Mucosa of descending colon (tissue), 3 donors: ENCODE results near the gene COL1A2. TPM values are rescaled to one million over a fixed set of nuclear protein-coding genes. Genes with fewer than 3 reads are reported as not detected.

Experiments
- ATAC-seq: fragments of 200-7000 bp; cut with Tn5 transposase; one replicate; pipeline ENCODE4 v1.9.1; 2020; ENCODE audit warnings: mild to moderate bottlenecking, moderate library complexity
- DNase-seq, 3 donors: peaks; one replicate each; pipeline ENCODE4 v3.0.0-alpha.2; 2020
- H3K36me3 ChIP-seq: fragments of 200-600 bp; one replicate; pipeline ENCODE4 v1.8.0; 2021; ENCODE audit warnings: low read depth, mild to moderate bottlenecking
- H3K4me1 ChIP-seq: fragments of 200-600 bp; one replicate; pipeline ENCODE4 v1.8.0; 2021; ENCODE audit warnings: low read depth, mild to moderate bottlenecking
- H3K4me3 ChIP-seq: fragments of 200-600 bp; one replicate; pipeline ENCODE4 v1.8.0; 2021; ENCODE audit warnings: mild to moderate bottlenecking
- H3K9me3 ChIP-seq: fragments of 200-600 bp; one replicate; pipeline ENCODE4 v1.8.0; 2021; ENCODE audit warnings: mild to moderate bottlenecking
- intact Hi-C, 2 donors: fragments of 100-400 bp; cut with DNase I in 1 of 2; cut with micrococcal nuclease in 1 of 2; formaldehyde crosslinking; loops; one replicate each; pipeline versions ENCODE4 v1.11.0 to v1.11.1; 2022; cut with DNase I, micrococcal nuclease
- total RNA-seq, 3 donors: library from RNA; stranded (reverse); fragmentation: NEBNext Ultra II Directional in 2 of 3; extraction: Animal tissue kit (Norgen Biotek cat#: 25700) in 2 of 3; gene quantifications; one replicate each; pipeline versions ENCODE4 v1.2.1 to v1.2.4, GENCODE V29; 2021 to 2023
- TF ChIP-seq, protein P1 (sequence below): fragments of 200-600 bp; IDR thresholded peaks from one replicate; pipeline ENCODE4 v1.8.0; 2022; ENCODE audit warnings: antibody characterized with exemption, mild to moderate bottlenecking
- donor health status: DM: no; HTN: no; CAD: no; lungs with moderate emphysema.
- donor health status: DM: no; HTN: no; CAD: no.
- donor health status: DM: no; HTN: yes; CAD: no.

Gene COL1A2
- total RNA-seq, 3 donors from 2014 or later = 35.1 to 176 (median 155) TPM

DNA sequence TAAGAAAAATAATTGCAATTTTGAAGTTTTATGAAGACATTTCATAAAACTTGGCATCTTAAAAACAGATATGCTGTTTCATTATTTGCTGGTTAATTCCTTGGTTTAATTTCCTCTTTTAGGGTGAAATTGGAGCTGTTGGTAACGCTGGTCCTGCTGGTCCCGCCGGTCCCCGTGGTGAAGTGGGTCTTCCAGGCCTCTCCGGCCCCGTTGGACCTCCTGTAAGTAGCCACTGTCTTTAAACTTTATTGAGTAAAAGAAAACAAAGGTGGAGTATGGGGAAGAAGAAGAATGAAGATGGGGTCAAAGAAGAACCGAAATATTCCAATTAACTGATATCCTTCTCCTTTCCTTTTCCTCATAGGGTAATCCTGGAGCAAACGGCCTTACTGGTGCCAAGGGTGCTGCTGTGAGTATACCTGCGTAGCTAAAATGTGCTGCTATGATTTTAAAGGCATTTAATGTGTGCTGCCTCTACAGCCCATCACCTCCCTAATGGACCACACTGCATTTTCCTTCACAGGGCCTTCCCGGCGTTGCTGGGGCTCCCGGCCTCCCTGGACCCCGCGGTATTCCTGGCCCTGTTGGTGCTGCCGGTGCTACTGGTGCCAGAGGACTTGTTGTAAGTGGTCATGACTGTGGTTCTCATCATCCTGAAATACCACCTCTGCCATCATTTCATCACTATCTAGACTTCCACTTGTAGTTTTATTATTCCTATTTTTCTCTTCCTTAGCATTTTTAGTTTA, 14.7 kb downstream of the COL1A2 start:
- TF ChIP-seq, protein P1, sequence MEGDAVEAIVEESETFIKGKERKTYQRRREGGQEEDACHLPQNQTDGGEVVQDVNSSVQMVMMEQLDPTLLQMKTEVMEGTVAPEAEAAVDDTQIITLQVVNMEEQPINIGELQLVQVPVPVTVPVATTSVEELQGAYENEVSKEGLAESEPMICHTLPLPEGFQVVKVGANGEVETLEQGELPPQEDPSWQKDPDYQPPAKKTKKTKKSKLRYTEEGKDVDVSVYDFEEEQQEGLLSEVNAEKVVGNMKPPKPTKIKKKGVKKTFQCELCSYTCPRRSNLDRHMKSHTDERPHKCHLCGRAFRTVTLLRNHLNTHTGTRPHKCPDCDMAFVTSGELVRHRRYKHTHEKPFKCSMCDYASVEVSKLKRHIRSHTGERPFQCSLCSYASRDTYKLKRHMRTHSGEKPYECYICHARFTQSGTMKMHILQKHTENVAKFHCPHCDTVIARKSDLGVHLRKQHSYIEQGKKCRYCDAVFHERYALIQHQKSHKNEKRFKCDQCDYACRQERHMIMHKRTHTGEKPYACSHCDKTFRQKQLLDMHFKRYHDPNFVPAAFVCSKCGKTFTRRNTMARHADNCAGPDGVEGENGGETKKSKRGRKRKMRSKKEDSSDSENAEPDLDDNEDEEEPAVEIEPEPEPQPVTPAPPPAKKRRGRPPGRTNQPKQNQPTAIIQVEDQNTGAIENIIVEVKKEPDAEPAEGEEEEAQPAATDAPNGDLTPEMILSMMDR = no peak
- no peaks in the 10 kb centered on the region for H3K36me3 ChIP-seq
- no peak overlapping the region for H3K4me3 ChIP-seq
- no peak for DNase-seq
- intact Hi-C loops = no loop called here
- no peaks in the 10 kb centered on the region for H3K9me3 ChIP-seq
- ATAC-seq = no peak
- no peaks in the 10 kb centered on the region for H3K4me1 ChIP-seq

DNA sequence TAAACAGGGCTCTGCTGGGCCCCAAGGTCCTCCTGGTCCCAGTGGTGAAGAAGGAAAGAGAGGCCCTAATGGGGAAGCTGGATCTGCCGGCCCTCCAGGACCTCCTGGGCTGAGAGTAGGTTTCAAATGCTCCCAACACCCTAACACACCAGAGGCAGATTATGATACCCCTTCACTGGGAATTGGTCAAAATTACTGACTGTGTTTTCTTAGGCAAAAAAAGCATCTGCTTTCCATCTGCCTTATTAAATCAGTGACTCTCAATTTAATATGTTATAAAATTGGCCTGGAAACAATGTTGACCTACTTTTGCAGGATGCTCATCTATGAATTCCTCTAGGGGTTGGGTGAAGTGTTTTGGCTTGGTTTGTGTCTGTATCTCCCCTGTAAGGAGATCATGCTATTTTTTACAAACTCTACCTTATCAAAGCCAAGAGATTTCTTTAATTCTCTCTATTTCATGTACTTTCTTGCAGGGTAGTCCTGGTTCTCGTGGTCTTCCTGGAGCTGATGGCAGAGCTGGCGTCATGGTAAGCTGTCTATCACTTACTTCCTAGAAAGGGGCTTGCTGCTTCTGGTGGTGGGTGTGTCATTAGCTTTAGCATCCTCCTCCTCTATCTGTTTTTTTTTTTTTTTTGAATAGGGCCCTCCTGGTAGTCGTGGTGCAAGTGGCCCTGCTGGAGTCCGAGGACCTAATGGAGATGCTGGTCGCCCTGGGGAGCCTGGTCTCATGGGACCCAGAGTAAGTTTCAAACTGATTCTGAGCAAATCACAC, 15.9 kb downstream of the COL1A2 start:
- Histone ChIP-seq H3K4me3 (no peak overlapping the region), H3K36me3 (no peaks in the 10 kb centered on the region), H3K9me3 (no peaks in the 10 kb centered on the region), H3K4me1 (no peaks in the 10 kb centered on the region)
- no peak for ATAC-seq
- DNase-seq = no peak
- TF ChIP-seq, protein P1 = no peak
- intact Hi-C loops = no loop called here

DNA sequence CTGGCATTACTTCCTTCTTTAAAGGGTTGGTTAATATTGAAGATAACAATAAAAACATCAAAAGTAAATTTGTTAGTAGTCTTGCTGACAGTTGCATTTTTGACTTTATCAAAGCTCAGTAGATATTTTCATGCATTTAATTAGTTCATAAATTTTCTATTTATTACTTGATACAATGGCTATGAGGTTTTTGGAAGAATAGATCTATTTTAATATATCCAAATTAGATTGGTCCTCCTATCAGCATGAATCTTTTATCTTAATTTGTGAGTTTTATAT, 16.4 kb downstream of the COL1A2 start:
- DNase-seq (no peak), ATAC-seq (no peak)
- no peaks in the 10 kb centered on the region for H3K4me1 ChIP-seq
- TF ChIP-seq, protein P1 = no peak
- intact Hi-C loops = no loop called here
- no peaks in the 10 kb centered on the region for H3K36me3 ChIP-seq
- no peaks in the 10 kb centered on the region for H3K9me3 ChIP-seq
- H3K4me3 ChIP-seq = no peak overlapping the region

DNA sequence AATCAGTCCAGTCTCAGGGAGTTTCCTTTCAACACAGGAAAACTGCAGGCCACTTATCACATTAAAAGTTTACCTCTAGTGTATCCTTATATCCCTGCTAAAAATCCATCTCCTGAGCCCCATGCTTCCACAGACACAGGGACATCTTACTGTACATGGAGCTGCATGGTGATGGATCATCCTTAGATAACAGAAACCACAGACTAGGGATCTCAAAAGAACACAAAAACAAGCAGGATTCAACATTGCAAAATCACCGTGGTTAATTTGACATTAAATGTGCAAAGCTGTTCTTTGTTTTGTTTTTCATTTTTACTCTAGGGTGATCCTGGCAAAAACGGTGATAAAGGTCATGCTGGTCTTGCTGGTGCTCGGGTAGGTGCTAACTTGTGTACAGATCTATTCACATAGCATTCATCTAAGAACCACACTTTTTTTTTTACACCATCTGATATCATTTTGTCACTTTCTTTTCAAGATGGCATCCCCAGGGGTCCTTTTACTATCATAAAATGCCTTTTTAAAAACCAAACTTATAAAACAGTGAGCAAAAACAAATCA, 18.1 kb downstream of the COL1A2 start:
- ATAC-seq = no peak
- no peaks in the 10 kb centered on the region for H3K9me3 ChIP-seq
- no peak overlapping the region for H3K4me3 ChIP-seq
- no peak for DNase-seq
- H3K36me3 ChIP-seq = no peaks in the 10 kb centered on the region
- H3K4me1 ChIP-seq = no peaks in the 10 kb centered on the region
- TF ChIP-seq, protein P1 = no peak
- intact Hi-C loops = no loop called here

DNA sequence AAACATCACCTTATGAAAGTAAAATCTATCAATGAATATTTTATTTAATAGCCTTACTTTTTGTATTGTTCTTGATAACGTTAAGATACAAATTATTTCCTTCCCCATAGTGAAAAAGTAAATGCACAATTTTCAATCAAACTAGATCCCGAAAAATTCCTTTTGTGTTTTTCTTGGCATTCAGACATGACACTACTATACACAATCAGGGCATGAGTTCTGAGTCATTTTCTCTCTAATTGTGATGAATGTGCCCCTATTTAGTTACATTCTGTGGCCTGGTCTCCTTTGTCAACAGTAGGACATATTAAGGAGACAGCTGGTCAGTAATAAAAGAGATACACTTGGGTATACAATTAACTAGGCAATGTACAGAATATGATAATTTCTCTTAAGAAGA, 19.8 kb downstream of the COL1A2 start:
- DNase-seq = no peak
- intact Hi-C loops = no loop called here
- Histone ChIP-seq H3K4me3 (no peak overlapping the region), H3K36me3 (no peaks in the 10 kb centered on the region), H3K9me3 (no peaks in the 10 kb centered on the region), H3K4me1 (no peaks in the 10 kb centered on the region)
- no peak for ATAC-seq
- TF ChIP-seq, protein P1 = no peak
